DMS153 treated with DMSO at 0.1 percent for 48 hours (cell line): ENCODE results near the gene CRKL.
"Not testable (repeated sequence)": the region's sequence is repeated elsewhere in the genome, so short reads cannot be mapped to it uniquely, and the experiment has no call there.

Experiments used
- DNase-seq: peaks from one replicate; lab custom pipeline; 2025; ENCODE audit not compliant: unreplicated experiment; lab: John Stamatoyannopoulos, UW

CRKL gene

DNA sequence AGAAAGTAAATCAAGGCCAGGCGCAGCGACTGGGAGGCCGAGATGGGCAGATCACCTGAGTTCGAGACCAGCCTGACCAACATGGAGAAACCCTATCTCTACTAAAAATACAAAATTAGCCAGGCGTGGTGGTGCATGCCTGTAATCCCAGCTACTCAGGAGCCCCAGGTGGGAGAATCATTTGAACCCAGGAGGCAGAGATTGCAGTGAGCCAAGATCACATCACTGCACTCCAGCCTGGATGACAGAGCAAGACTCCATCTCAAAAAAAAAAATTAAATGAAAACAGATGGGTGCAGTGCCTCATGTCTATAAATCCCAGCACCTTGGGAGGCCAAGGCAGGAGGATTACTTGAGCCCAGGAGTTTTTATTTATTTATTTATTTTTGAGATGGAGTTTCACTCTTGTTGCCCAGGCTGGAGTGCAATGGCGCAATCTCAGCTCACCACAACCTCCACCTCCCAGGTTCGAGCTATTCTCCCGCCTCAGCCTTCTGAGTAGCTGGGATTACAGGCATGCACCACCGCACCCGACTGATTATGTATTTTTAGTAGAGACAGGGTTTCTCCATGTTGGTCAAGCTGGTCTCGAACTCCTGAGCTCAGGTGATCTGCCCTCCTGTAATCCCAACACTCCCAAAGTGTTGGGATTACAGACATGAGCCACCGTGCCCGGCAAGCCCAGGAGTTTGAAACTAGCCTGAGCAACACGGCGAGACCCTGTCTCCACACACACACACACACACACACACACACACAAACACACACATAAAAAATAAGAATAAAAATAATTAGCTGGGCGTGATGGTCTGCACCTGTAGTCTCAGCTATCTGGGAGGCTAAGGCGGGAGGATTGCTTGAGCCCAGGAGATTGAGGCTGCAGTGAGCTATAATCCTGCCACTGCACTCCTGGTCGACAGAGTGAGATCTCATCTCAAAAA, 15.8 kb upstream of the CRKL start:
- not testable (repeated sequence) for DNase-seq

DNA sequence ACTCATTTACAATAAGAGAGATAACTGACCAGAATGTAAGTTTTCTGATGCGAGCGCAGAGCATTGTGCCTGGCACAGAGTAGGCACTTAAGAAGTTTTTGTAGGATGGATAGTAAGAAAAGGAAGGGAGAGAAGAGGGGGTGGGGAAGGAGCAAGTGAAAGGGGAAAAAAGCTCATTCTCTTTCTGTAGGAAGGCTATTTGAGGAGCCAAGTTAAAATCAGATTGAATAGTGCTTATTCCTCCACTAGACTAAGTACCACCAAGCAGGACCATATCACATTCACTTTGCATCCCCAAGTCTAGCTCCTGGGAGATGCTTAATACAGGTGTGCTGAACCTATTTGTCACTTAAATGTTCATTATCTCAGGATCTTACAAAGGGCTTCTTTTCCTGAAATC, 14.1 kb upstream of the CRKL start:
- no peak for DNase-seq

DNA sequence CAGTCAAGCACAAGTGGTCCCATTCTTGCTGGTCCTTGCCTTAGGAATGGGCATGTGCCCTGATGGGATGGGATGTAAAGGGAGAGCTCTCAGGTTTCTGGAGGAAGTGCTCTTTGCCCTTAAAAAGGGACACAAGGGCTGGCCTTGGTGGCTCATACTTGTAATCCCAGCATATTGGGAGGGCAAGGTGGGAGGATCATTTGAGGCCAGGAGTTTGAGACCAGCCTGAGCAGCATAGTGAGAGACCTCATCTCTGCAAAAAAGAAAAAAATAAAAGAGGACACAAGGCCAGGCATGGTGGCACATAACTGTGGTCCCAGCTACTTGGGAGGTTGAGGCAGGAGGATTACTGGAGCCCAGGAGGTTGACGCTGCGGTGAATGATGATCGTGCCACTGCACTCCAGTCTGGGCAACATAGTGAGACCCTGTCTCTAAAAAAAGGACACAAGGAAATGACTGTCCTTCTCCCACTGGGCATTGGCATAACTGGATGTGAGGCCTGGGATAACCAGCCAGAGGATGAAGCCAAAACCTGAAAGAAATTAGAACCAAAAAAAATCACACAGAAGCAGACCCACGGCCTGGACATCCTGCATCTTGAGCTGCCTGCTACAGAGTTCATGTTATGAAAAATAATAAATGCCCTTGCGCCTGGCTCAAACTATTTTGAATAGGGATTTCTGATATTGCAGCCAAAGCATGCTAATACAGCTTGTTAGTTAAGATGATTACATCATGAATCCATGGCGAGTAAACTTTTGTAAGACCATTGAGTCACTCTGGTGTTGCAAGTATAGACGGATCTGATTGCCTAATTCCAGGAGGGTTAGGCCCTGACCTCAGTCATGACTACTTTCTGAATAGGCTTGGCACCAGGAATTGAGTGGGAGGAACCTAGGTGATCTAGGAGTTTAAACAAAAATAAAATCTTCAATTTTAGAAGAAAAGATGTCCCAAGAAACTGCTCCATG, 12.9 kb upstream of the CRKL start:
- no peak for DNase-seq

GRCh38 chr22:20904980-20905355, 12.2 kb upstream of the CRKL start:
- no peak for DNase-seq

- no peak for DNase-seq
These were observed 11.5 kb upstream of the CRKL start for GRCh38 chr22:20905415-20906386.

DNA sequence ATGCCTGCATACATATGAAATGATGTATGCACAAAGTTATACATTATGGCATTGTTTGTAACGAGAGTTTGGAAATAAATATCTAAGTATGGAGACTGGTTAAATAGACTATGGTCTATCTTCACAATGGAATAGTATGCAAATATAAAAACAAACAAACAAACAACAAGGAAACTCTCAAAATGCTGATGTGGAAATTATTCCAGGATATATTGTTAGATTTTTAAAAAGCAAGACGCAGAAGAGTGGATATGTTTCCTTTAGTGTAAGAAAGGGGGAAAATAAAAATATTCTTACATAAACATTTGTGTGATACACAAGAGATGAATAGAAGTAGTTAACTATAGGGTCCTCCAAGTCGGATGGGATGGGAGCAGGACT, 10.8 kb upstream of the CRKL start:
- no peak for DNase-seq

DNA sequence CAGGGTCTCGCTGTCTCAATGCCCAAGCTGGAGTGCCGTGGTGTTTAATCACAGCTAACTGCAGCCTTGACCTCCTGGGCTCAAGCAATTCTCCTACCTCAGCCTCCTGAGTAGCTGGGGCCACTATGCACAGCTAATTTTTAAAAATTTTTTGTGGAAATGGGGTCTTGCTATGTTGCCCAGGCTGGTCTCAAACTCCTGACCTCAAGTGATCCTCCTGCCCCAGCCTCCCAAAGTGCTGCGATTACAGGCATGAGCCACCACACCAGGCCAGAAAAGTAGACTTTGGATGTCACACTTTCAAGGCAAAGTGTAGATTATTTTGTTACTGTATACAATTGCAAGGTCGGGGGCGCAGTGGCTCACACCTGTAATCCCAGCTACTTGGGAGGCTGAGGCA, 8.5 kb upstream of the CRKL start:
- not testable (repeated sequence) for DNase-seq

DNA sequence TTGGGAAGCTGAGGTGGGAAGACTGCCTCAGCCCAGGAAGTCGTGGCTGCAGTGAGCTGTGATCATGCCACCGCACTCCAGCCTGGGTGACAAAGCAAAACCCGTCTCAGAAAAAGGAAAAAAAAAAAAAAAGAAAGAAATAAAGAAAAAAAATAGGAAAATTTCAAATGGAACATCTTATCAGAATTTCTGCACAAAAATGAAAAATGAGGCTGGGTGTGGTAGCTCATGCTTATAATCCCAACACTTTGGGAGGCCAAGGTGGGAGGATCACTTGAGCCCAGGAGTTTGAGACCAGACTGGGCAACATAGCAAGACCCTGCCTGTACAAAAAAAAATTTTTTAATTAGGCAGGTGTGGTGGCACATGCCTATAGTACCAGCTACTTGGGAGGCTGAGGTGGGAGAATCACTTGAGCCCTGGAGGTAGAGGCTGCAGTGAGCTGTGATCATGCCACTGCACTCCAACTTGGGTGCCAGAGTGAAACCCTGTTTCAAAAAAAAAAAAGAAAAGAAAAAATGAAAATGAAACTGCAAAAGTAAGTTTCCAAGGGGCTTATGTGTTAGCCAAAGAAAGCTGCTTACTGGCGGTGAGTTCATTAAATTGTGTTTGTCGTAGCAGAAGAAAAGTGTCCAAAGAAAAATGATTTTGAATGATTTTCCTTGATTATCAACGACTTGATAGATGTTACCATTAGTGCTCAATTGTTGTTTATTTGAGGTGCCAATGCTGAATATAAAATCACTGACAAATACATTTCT, 7.5 kb upstream of the CRKL start:
- DNase-seq = no peak

- DNase-seq = no peak
These were observed 4.7 kb upstream of the CRKL start for GRCh38 chr22:20912494-20912893.

- DNase-seq = no peak
These were observed 1.5 kb downstream of the CRKL start for GRCh38 chr22:20918663-20919218.

DNA sequence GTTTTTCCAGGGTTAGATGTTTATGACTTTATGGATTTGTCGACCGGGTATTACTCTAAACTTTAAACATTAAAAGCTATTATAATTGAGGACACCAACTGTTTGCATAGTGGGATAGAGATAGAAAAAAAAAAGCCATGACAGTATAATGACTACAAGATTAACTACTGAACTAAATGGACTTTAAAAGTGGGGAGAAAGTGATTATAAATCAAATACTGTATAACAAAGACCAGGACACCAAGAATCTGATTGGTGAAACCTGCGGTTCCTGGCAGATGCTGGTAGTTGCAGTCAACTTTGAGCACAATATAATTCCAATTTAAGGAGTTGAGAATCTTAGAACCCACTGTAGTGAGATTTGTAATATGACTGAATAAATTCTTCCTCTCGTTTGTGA, 2.5 kb downstream of the CRKL start:
- no peak for DNase-seq

- no peak for DNase-seq
These were observed 3.6 kb downstream of the CRKL start for GRCh38 chr22:20920881-20921203.

DNA sequence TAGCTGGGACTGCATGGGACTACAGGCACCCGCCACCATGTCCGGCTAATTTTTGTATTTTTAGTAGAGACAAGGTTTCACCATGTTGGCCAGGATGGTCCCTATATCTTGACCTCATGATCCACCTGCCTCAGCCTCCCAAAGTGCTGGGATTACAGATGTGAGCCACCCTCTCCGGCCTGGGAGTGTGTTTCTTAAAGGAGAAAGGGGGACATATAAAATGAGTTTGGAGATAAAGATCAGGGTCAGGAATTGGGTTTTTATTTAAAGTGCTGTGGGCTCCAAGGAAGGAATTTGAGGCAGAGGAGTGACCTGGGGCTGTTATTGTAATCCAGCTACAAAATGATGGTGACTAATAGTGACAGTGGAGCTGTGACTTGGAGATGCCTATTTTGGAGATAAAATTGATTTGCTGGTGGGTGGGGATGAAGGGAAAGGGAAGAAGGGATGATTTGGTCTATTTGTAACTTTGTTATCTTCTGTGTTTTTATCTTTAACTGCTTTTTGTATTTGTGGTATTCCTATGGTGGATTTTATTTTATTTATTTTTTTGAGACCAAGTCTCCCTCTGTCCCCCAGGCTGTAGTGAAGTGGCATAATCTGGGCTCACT, 5.0 kb downstream of the CRKL start:
- DNase-seq = no peak

GRCh38 chr22:20926243-20926642, 9.0 kb downstream of the CRKL start:
- DNase-seq = no peak

DNA sequence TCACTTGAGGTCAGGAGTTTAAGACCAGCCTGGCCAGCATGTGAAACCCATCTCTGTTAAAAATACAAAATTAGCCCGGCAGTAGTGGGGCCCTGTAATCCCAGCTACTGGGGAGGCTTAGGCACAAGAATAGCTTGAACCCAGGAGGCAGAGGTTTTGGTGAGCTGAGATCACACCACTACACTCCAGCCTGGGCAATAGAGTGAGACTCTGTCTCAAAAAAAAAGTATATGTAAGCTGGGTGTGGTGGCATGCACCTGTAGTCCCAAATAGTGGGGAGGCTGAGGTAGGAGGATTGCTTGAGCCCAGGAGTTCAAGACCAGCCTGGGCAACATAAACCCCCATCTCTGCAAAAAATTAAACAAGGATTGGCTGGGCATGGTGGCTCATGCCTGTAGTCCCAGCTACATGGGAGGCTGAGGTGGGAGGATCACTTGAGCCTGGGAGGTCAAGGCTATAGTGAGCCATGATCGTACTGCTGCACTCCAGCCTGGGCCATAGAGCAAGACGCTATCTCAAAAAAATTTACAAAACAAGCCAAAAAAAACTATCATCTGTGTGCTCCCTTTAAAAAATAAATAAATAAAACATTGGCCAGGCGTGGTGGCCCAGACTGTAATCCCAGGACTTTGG, 10.8 kb downstream of the CRKL start:
- no peak for DNase-seq

DNA sequence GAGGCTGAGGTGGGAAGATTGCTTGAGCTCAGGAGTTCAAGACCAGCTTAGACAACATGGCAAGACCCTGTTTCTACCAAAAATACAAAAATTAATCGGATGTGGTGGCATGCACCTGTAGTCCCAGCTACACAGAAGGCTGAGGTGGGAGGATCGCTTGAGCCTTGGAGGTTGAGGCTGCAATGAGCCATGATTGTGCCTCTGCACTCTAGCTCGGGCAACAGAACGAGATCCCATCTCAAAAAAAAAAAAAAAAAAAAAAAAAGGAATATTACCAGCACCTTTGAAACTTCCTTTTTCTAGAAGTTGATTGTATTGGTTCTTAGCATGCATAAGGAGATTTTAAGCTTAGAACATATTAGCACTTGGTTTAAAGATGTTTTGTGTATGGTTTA, 11.4 kb downstream of the CRKL start:
- DNase-seq = no peak

GRCh38 chr22:20930004-20930403, 12.8 kb downstream of the CRKL start:
- no peak for DNase-seq

- DNase-seq = not testable (repeated sequence)
These were observed 13.2 kb downstream of the CRKL start for GRCh38 chr22:20930435-20930834.

DNA sequence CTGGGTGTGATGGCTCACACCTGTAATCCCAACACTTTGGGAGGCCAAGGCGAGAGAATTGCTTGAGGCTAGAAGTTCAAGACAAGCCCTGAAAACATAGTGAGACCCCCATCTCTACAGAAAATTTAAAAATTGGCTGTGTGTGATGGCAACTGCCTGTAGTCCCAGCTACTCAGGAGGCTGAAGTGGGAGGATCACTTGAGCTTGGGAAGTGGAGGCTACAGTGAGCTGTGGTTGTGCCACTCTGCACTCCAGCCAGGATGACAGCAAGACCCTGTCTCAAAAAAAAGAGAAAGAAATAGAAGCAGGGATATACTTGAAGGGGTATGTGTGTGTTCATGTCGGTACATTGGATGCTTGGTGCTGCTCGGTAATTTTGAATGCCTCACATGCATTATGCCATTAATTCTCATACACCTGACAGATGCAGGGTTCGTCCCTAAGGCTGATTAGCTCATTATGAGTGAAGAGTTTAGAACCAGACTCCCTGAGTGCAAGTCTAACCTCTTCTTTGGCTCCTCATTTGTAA, 14.0 kb downstream of the CRKL start:
- no peak for DNase-seq
